HepG2 (cell line): ENCODE results near the gene AKT3. TPM values are rescaled to one million over a fixed set of nuclear protein-coding genes. Genes with fewer than 3 reads are reported as not detected.

ENCODE experiments used
- ATAC-seq: fragments of 200-7000 bp; cut with Tn5 transposase; 3 replicates; pipeline ENCODE4 v1.9.1; 2020; ENCODE audit warnings: mild to moderate bottlenecking, moderate library complexity
- BruUV-seq: library from RNA; stranded (reverse); fragments of 400-500 nt; replicated peaks from 2 replicates; lab custom pipeline; 2021; lab: Mats Ljungman, UMichigan
- CTCF ChIA-PET: fragments of 300-600 bp; formaldehyde crosslinking; extraction: SDS; loops from one replicate; lab custom pipeline; 2021; ENCODE audit warnings: low total read pairs, inconsistent platforms, low intra/inter-chr PET ratio; lab: Yijun Ruan, JAX
- POLR2A ChIA-PET: fragments of 350-600 bp; sonication (Branson Sonifier 250); formaldehyde crosslinking; loops from one replicate; lab custom pipeline; 2020; ENCODE audit warnings: antibody characterized with exemption, inconsistent platforms; lab: Yijun Ruan, JAX
- DNase-seq: peaks from one replicate; pipeline ENCODE4 v3.0.0-alpha.2; 2015; ENCODE audit warnings: low spot score
- FAIRE-seq: peaks from 3 replicates; lab custom pipeline; 2011; peaks lifted over from hg19 to GRCh38; lab: Jason Lieb, UNC
- H2AFZ ChIP-seq: one replicate; pipeline ENCODE4 v1.6.1; 2011; ENCODE audit warnings: low read length, inconsistent platforms
- H3K27ac ChIP-seq: fragments of 300-600 bp; 3 replicates; pipeline ENCODE4 v1.8.0; 2011; ENCODE audit warnings: mixed run types, mild to moderate bottlenecking, mixed read lengths, low read length, inconsistent platforms; ENCODE audit not compliant: insufficient read depth; ENCODE audit errors: extremely low read length
- H3K27me3 ChIP-seq, 2 experiments: fragments of 200-600 bp in 1 of 2; 2 replicates in 1 of 2; 3 replicates in 1 of 2; pipeline versions ENCODE4 v1.6.0 to v1.8.0; 2011; ENCODE audit warnings: low read length in 2 of 2, mild to moderate bottlenecking in 2 of 2, moderate library complexity in 2 of 2, inconsistent platforms in 1 of 2; ENCODE audit not compliant: insufficient read depth in 2 of 2, control insufficient read depth in 1 of 2
- H3K36me3 ChIP-seq, 2 experiments: fragments of 200-600 bp in 1 of 2; replicated peaks in 1 of 2; 2 replicates in 1 of 2; 3 replicates in 1 of 2; pipeline versions ENCODE4 v1.5.1 to v1.8.0; 2011; ENCODE audit warnings: low read length in 2 of 2, inconsistent platforms in 1 of 2; ENCODE audit not compliant: insufficient read depth in 2 of 2, control insufficient read depth in 1 of 2
- H3K4me1 ChIP-seq: 2 replicates; pipeline ENCODE4 v1.5.1; 2012; ENCODE audit warnings: low read length, inconsistent platforms; ENCODE audit not compliant: insufficient read depth
- H3K4me2 ChIP-seq: 2 replicates; pipeline ENCODE4 v1.6.0; 2011; ENCODE audit warnings: low read depth, low read length, inconsistent platforms
- H3K4me3 ChIP-seq, 3 experiments: fragments of 200-600 bp in 1 of 3; sonication (generic), shearing (Covaris generic) in 1 of 3; replicated peaks in 1 of 3; 2 replicates each; pipeline ENCODE4 v1.5.1; 2011 to 2016; ENCODE audit warnings: low read length in 3 of 3, inconsistent platforms in 2 of 3, low read depth in 2 of 3, mild to moderate bottlenecking in 2 of 3, control low read depth in 1 of 3, mixed read lengths in 1 of 3; ENCODE audit not compliant: insufficient read depth in 1 of 3
- H3K79me2 ChIP-seq: one replicate; pipeline ENCODE4 v1.6.1; 2011; ENCODE audit warnings: low read length, inconsistent platforms; ENCODE audit not compliant: insufficient read depth
- H3K9ac ChIP-seq: 2 replicates; pipeline ENCODE4 v1.6.0; 2011; ENCODE audit warnings: mild to moderate bottlenecking, low read depth, low read length, inconsistent platforms; ENCODE audit not compliant: insufficient read depth
- H3K9me3 ChIP-seq: 2 replicates; pipeline ENCODE4 v1.5.1; 2012; ENCODE audit warnings: mild to moderate bottlenecking, low read length
- H4K20me1 ChIP-seq: 2 replicates; pipeline ENCODE4 v1.6.0; 2011; ENCODE audit warnings: inconsistent platforms, mild to moderate bottlenecking, low read length, moderate library complexity; ENCODE audit not compliant: insufficient read depth
- ATF7-NPFF ChIP-seq: sonication (generic); formaldehyde crosslinking; IDR thresholded peaks from 2 replicates; pipeline ENCODE4 v1.8.1; 2023; ENCODE audit warnings: mild to moderate bottlenecking, low read depth, missing genetic modification reagents, moderate library complexity
- GATAD2A ChIP-seq: IDR thresholded peaks from 2 replicates; pipeline ENCODE4 v1.6.1; 2016
- KAT7 ChIP-seq: IDR thresholded peaks from 2 replicates; pipeline ENCODE4 v1.6.1; 2018; ENCODE audit warnings: borderline replicate concordance, missing compliant biosample characterization
- MAFF ChIP-seq: IDR thresholded peaks from 2 replicates; pipeline ENCODE4 v1.6.1; 2011; ENCODE audit warnings: low read depth, low read length, improper control_type of control experiment
- SMC3 ChIP-seq: IDR thresholded peaks from 2 replicates; pipeline ENCODE4 v1.6.1; 2011; ENCODE audit warnings: low read length, improper control_type of control experiment
- ZEB1 ChIP-seq: IDR thresholded peaks from 2 replicates; pipeline ENCODE4 v1.6.1; 2012; ENCODE audit warnings: mild to moderate bottlenecking, low read depth, inconsistent platforms; ENCODE audit not compliant: insufficient replicate concordance
- ZNF3 ChIP-seq: IDR thresholded peaks from 2 replicates; pipeline ENCODE4 v1.7.0; 2017; ENCODE audit warnings: inconsistent platforms
- ZNF333 ChIP-seq: sonication (generic); formaldehyde crosslinking; IDR thresholded peaks from 2 replicates; pipeline ENCODE4 v1.4.0; 2020; ENCODE audit warnings: mild to moderate bottlenecking, missing genetic modification reagents, borderline replicate concordance
- ZNF749 ChIP-seq: sonication (generic); formaldehyde crosslinking; IDR thresholded peaks from 2 replicates; pipeline ENCODE4 v1.8.0; 2022; ENCODE audit warnings: mild to moderate bottlenecking, missing genetic modification reagents, moderate library complexity, borderline replicate concordance
- ZSCAN22 ChIP-seq: sonication (generic); formaldehyde crosslinking; IDR thresholded peaks from 2 replicates; pipeline ENCODE4 v1.4.0; 2020; ENCODE audit warnings: mild to moderate bottlenecking, missing genetic modification reagents
- WGBS: methylation state at CpG from one replicate; pipeline ENCODE4 v1.1.6; 2017; ENCODE audit warnings: low lambda C conversion rate; 5-methylcytosine and 5-hydroxymethylcytosine counted together
- in situ Hi-C: cut with HindIII; loops from 2 replicates; pipeline ENCODE4 v1.10.0; 2017; ENCODE audit warnings: low pct_unique_long_range_greater_than_20kb; ENCODE audit not compliant: extremely low pct_ligation_motif_present
- intact Hi-C: fragments of 100-400 bp; cut with micrococcal nuclease; formaldehyde crosslinking; loops from one replicate; pipeline ENCODE4 v1.10.0; 2022; ENCODE audit not compliant: unreplicated experiment
- polyA plus RNA-seq, 8 experiments: library from polyadenylated mRNA; depleted of rRNA in 3 of 8; stranded (reverse) in 7 of 8; unstranded in 1 of 8; fragments of >200 nt; fragmentation: Illumina TruSeq in 4 of 8; extraction: Trizol in 4 of 8; gene quantifications; 2 replicates each; pipeline versions ENCODE4 v1.2.1 to v1.2.3, GENCODE V29; 2011 to 2016; ENCODE audit warnings: low read depth in 4 of 8, missing spikeins in 1 of 8, mixed read lengths in 1 of 8; ENCODE audit not compliant: insufficient read depth in 1 of 8
- total RNA-seq, 5 experiments: library from RNA; depleted of rRNA; stranded (reverse); fragments of >200 nt; fragmentation: Illumina TruSeq; extraction: Trizol; gene quantifications; 2 replicates each; pipeline ENCODE4 v1.2.3, GENCODE V29; 2016; ENCODE audit warnings: low read depth in 1 of 5
- TF ChIP-seq, protein P1 (sequence below): sonication (generic); formaldehyde crosslinking; IDR thresholded peaks from 2 replicates; pipeline ENCODE4 v1.5.1; 2020; ENCODE audit warnings: missing genetic modification reagents, mild to moderate bottlenecking, borderline replicate concordance
- TF ChIP-seq, protein P2 (sequence below): sonication (generic); formaldehyde crosslinking; IDR thresholded peaks from 2 replicates; pipeline ENCODE4 v1.4.0; 2020; ENCODE audit warnings: low read depth, mild to moderate bottlenecking, missing genetic modification reagents

AKT3 gene
- total and polyA plus RNA-seq, 2 of the 13 experiments (the other 11 are each of a cell fraction or from before 2014, with no cell fraction given): 0.07 TPM

DNA sequence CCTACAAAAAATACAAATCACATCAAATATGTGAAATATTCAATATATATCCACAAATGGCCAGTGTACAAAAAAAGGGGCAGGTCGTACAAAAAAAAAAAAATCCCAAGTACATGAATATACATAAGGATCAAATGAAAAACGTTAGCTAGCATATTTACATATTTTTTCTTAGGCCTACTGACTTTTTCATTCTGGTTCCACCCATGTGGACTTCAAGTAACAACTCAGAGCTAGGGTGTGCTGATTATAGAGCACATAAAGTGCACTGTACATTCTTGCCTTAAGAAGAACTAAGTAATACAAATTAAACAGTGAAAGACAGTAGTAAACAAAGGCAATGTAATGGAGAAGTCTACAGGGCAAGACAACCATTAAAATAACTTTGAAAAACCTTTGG is 297.0 kb downstream of the AKT3 start:
- in situ Hi-C loops (no loop called here), intact Hi-C loops (loop anchor here (10.0 kb wide), 1 partner anchor 192 kb away; no protein-coding TSS in a partner anchor)
- DNase-seq (no peak), FAIRE-seq (no peak), ATAC-seq (no peak)
- Histone ChIP-seq H3K36me3 (no peaks in the 10 kb centered on the region), H3K4me1 (no peaks in the 10 kb centered on the region), H2AFZ (no peak overlapping the region), H3K27me3 (no peaks in the 10 kb centered on the region), H3K9ac (no peak overlapping the region), H3K9me3 (no peaks in the 10 kb centered on the region), H4K20me1 (no peaks in the 10 kb centered on the region), H3K27ac (no peak overlapping the region), H3K4me2 (no peak overlapping the region), H3K4me3 (no peak overlapping the region), H3K79me2 (no peaks in the 10 kb centered on the region)
- 0% methylated on average over 2 of the region's 2 CpGs for WGBS
- POLR2A ChIA-PET: no interaction called here
- BruUV-seq: no TSS peak
- no peak for TF ChIP-seq SMC3
- no peak for TF ChIP-seq ZSCAN22
- no peak for TF ChIP-seq ZNF749 (CRISPR knock-in tag)
- no peak for TF ChIP-seq ZEB1
- TF ChIP-seq, protein P1, sequence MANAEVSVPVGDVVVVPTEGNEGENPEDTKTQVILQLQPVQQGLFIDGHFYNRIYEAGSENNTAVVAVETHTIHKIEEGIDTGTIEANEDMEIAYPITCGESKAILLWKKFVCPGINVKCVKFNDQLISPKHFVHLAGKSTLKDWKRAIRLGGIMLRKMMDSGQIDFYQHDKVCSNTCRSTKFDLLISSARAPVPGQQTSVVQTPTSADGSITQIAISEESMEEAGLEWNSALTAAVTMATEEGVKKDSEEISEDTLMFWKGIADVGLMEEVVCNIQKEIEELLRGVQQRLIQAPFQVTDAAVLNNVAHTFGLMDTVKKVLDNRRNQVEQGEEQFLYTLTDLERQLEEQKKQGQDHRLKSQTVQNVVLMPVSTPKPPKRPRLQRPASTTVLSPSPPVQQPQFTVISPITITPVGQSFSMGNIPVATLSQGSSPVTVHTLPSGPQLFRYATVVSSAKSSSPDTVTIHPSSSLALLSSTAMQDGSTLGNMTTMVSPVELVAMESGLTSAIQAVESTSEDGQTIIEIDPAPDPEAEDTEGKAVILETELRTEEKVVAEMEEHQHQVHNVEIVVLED (CRISPR knock-in tag): no peak
- no peak for TF ChIP-seq KAT7 (CRISPR knock-in tag)
- no peak for TF ChIP-seq ZNF3 (CRISPR knock-in tag)
- TF ChIP-seq GATAD2A: no peak
- no peak for TF ChIP-seq MAFF
- TF ChIP-seq ZNF333 (CRISPR knock-in tag): no peak
- TF ChIP-seq, protein P2, sequence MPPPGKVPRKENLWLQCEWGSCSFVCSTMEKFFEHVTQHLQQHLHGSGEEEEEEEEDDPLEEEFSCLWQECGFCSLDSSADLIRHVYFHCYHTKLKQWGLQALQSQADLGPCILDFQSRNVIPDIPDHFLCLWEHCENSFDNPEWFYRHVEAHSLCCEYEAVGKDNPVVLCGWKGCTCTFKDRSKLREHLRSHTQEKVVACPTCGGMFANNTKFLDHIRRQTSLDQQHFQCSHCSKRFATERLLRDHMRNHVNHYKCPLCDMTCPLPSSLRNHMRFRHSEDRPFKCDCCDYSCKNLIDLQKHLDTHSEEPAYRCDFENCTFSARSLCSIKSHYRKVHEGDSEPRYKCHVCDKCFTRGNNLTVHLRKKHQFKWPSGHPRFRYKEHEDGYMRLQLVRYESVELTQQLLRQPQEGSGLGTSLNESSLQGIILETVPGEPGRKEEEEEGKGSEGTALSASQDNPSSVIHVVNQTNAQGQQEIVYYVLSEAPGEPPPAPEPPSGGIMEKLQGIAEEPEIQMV (CRISPR knock-in tag): no peak
- TF ChIP-seq ATF7-NPFF (CRISPR knock-in tag): no peak
- CTCF ChIA-PET: no interaction called here
